HEK293T (cell line): Measurements from ENCODE around the gene PTPN3.

Experiments used
- CTCF ChIA-PET: fragments of 350-600 bp; formaldehyde crosslinking; extraction: SDS; loops from one replicate; lab custom pipeline; 2021; ENCODE audit warnings: antibody characterized with exemption, inconsistent platforms; lab: Yijun Ruan, JAX
- POLR2A ChIA-PET: fragments of 350-600 bp; formaldehyde crosslinking; extraction: SDS; loops from one replicate; lab custom pipeline; 2020; ENCODE audit warnings: antibody characterized with exemption, inconsistent platforms; lab: Yijun Ruan, JAX
- DNase-seq: peaks from one replicate; pipeline ENCODE4 v3.0.0; 2012; ENCODE audit warnings: mixed read lengths; ENCODE audit errors: extremely low spot score
- ARNT ChIP-seq: fragments of 450-650 bp; IDR thresholded peaks from 2 replicates; pipeline ENCODE4 v1.6.1; 2017; ENCODE audit warnings: mild to moderate bottlenecking
- BHLHE40 ChIP-seq: fragments of 450-650 bp; IDR thresholded peaks from 2 replicates; pipeline ENCODE4 v1.6.1; 2016; ENCODE audit warnings: mild to moderate bottlenecking, moderate library complexity, borderline replicate concordance
- CTBP1 ChIP-seq: fragments of 450-650 bp; IDR thresholded peaks from 2 replicates; pipeline ENCODE4 v1.6.1; 2016; ENCODE audit warnings: borderline replicate concordance
- ELF4 ChIP-seq: fragments of 450-650 bp; IDR thresholded peaks from 2 replicates; pipeline ENCODE4 v1.6.1; 2017; ENCODE audit warnings: antibody characterized with exemption
- FOXA1 ChIP-seq: fragments of 450-650 bp; IDR thresholded peaks from 2 replicates; pipeline ENCODE4 v1.6.1; 2016; ENCODE audit warnings: mild to moderate bottlenecking
- FOXK2 ChIP-seq: fragments of 450-650 bp; IDR thresholded peaks from 2 replicates; pipeline ENCODE4 v1.6.1; 2016; ENCODE audit warnings: mild to moderate bottlenecking
- FOXM1 ChIP-seq: fragments of 450-650 bp; IDR thresholded peaks from 2 replicates; pipeline ENCODE4 v1.6.1; 2017; ENCODE audit warnings: mild to moderate bottlenecking, borderline replicate concordance
- HDGF ChIP-seq: fragments of 450-650 bp; IDR thresholded peaks from 2 replicates; pipeline ENCODE4 v1.6.1; 2017; ENCODE audit warnings: antibody characterized with exemption, borderline replicate concordance
- L3MBTL2 ChIP-seq: fragments of 450-650 bp; conservative IDR thresholded peaks from 2 replicates; pipeline ENCODE4 v1.6.1; 2016; ENCODE audit warnings: mild to moderate bottlenecking
- LEF1 ChIP-seq: fragments of 450-650 bp; IDR thresholded peaks from 2 replicates; pipeline ENCODE4 v1.6.1; 2017; ENCODE audit warnings: mild to moderate bottlenecking, borderline replicate concordance
- NFRKB ChIP-seq: fragments of 450-650 bp; IDR thresholded peaks from 2 replicates; pipeline ENCODE4 v1.6.1; 2016; ENCODE audit warnings: mild to moderate bottlenecking, moderate library complexity
- SP1 ChIP-seq: fragments of 450-650 bp; IDR thresholded peaks from 2 replicates; pipeline ENCODE4 v1.6.1; 2017
- SUZ12 ChIP-seq: fragments of 450-650 bp; IDR thresholded peaks from 2 replicates; pipeline ENCODE4 v1.6.1; 2016; ENCODE audit warnings: mild to moderate bottlenecking
- TARDBP ChIP-seq: fragments of 450-650 bp; IDR thresholded peaks from 2 replicates; pipeline ENCODE4 v1.6.1; 2016
- ZNF384 ChIP-seq: fragments of 450-650 bp; IDR thresholded peaks from 2 replicates; pipeline ENCODE4 v1.6.1; 2016
- TF ChIP-seq, protein P1 (sequence below): fragments of 450-650 bp; IDR thresholded peaks from 2 replicates; pipeline ENCODE4 v1.6.1; 2016

The PTPN3 gene

DNA sequence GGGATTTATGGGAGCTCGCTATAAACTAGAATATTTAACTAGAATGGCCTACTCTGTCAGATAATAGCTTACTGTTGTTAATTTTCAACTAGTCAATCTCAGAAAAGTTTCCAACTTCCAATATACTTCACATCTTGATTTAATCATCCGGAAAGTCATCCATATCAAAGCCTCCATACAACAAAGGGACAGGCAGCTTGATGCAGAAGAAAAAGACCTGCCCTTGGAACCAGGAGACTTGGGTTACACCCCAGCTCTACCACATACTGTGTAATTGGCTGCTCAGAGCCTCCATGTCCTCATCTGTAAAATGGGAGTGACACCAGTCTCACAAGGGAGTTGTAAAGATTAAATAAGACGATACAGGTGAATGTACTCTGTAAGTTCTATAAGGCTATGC is 1.9 kb downstream of the PTPN3 start:
- ChIA-PET CTCF (no interaction called here), POLR2A (no interaction called here)
- no peak for DNase-seq
- no peak for TF ChIP-seq SP1
- TF ChIP-seq L3MBTL2 = no peak
- TF ChIP-seq FOXM1 = no peak
- TF ChIP-seq LEF1 = no peak
- TF ChIP-seq NFRKB = no peak
- TF ChIP-seq, protein P1, sequence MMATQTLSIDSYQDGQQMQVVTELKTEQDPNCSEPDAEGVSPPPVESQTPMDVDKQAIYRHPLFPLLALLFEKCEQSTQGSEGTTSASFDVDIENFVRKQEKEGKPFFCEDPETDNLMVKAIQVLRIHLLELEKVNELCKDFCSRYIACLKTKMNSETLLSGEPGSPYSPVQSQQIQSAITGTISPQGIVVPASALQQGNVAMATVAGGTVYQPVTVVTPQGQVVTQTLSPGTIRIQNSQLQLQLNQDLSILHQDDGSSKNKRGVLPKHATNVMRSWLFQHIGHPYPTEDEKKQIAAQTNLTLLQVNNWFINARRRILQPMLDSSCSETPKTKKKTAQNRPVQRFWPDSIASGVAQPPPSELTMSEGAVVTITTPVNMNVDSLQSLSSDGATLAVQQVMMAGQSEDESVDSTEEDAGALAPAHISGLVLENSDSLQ = no peak
- no peak for TF ChIP-seq FOXK2
- TF ChIP-seq ZNF384 = no peak
- TF ChIP-seq ELF4 = no peak
- TF ChIP-seq HDGF = no peak
- TF ChIP-seq TARDBP = no peak
- no peak for TF ChIP-seq FOXA1
- TF ChIP-seq ARNT = no peak
- TF ChIP-seq BHLHE40 = no peak
- TF ChIP-seq CTBP1 = no peak
- no peak for TF ChIP-seq SUZ12

DNA sequence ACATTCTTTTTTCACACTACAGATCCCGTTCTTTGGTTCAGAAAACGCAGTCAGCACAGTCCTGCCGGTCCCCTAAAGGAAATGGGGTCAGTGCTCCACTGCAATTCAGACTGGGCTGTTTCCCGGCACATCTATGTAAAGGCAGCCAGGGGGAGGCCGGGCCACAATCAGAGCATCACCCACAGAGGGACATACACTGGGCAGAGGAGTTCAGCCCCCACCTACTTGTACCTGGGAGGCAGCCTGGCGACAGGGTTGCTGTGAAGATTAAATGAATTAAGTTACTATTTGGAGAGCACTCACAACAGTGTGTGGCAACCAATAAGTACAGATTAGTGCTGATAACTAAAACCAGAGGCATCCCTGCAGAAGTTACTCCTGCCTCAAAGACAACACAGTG is 4.5 kb downstream of the PTPN3 start:
- no peak for TF ChIP-seq SP1
- TF ChIP-seq TARDBP = no peak
- TF ChIP-seq FOXA1 = no peak
- no peak for TF ChIP-seq FOXK2
- TF ChIP-seq ZNF384 = no peak
- no peak for TF ChIP-seq NFRKB
- no peak for TF ChIP-seq BHLHE40
- no peak for TF ChIP-seq LEF1
- TF ChIP-seq SUZ12 = no peak
- TF ChIP-seq ARNT = no peak
- CTCF ChIA-PET = no interaction called here
- DNase-seq = no peak
- POLR2A ChIA-PET = no interaction called here

DNA sequence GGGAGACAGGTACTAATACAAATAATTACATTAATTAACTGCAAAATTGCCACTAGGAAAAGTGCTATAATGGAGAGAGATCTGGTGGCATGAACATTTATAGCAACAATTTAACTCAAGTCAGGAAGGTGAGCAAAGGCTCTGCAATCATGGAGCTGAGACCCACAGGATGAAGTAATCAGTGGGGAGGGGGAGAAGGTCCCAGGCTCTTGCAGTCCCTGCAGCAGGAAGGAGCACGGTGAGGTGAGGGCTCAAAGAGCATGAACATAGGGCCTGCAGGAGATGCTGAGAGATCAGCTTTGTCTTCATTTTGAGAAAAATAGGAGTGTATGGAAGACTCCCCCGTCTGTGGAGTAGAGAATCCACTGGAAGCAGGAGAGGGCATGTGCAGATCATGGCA is 6.5 kb downstream of the PTPN3 start:
- ChIA-PET CTCF (no interaction called here), POLR2A (no interaction called here)
- TF ChIP-seq FOXA1 (no peak), CTBP1 (no peak), NFRKB (no peak), BHLHE40 (no peak), SP1 (no peak), ARNT (no peak), LEF1 (no peak), ELF4 (no peak), FOXK2 (no peak), ZNF384 (no peak), TARDBP (no peak), HDGF (no peak), FOXM1 (no peak)
- TF ChIP-seq, protein P1 = no peak
- no peak for DNase-seq

DNA sequence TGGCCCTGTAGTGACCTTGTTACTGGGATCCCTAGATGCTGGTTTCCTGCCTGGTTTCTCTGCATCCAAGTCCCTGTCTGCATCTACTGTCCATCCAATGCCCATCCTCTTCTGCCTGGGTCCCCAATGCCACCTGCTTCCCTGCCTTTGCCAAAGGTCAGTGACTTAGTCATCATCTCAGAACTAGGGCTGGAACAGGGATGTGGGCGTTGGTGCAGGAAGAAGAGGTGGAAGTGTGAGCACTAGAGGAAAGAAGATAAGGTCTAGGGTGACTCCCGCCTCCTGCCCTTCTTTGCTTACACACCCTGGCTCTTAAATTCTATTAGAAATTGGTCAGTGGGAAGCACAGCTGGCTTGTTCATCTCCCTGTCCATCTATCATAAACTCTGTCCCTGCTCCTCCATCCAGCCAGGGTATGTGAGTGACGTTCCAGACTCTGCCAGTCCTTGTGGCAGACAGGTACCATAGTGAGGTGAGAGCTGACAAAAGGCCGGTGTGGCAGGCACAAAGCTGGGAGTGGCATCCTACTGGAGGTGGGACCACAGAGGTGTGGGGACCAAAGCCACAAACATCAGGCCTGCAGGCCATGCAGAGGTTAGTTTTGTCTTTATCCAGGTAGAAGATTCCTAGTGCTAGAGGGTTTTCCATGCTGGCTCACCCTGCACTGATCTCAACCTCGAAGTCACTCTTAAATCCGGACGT is 9.2 kb downstream of the PTPN3 start:
- CTCF ChIA-PET = no interaction called here
- TF ChIP-seq HDGF (no peak), SUZ12 (no peak), CTBP1 (no peak), ELF4 (no peak), FOXA1 (no peak), LEF1 (no peak), SP1 (no peak), L3MBTL2 (no peak), NFRKB (no peak), BHLHE40 (no peak), FOXM1 (no peak)
- TF ChIP-seq, protein P1 = no peak
- DNase-seq = no peak
- POLR2A ChIA-PET = no interaction called here

DNA sequence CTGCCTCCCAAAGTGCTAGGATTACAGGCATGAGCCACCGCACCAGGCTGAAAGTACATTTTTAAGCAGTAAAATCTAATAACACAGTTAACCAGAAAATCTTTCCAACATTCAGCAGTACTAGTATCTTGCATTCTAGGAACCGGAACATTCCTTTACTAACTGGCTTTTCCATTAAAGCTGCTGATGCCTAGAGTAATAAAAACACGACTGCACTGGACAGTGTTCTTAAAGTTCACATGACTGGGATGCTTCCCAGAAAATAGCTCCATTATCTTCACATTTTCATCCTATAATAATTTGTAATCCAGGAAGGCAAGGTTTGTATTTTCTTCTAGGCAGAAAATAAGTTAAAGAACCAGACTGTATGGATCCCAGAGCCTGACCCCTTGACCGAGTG is 9.8 kb downstream of the PTPN3 start:
- ChIA-PET CTCF (no interaction called here), POLR2A (no interaction called here)
- no peak for TF ChIP-seq ARNT
- no peak for TF ChIP-seq SP1
- no peak for TF ChIP-seq TARDBP
- TF ChIP-seq, protein P1 = no peak
- TF ChIP-seq SUZ12 = no peak
- TF ChIP-seq HDGF = no peak
- no peak for TF ChIP-seq CTBP1
- TF ChIP-seq L3MBTL2 = no peak
- no peak for TF ChIP-seq LEF1
- no peak for TF ChIP-seq FOXK2
- no peak for TF ChIP-seq BHLHE40
- TF ChIP-seq NFRKB = no peak
- no peak for TF ChIP-seq ZNF384
- no peak for TF ChIP-seq ELF4
- no peak for TF ChIP-seq FOXM1
- no peak for TF ChIP-seq FOXA1
- no peak for DNase-seq
